NT2/D1 (cell line): ENCODE measurements around the gene SMARCAD1.

Experiments used
- DNase-seq: peaks from one replicate; pipeline ENCODE4 v3.0.0-alpha.2; 2011; ENCODE audit warnings: low read depth, low spot score
- H3K27me3 ChIP-seq: 2 replicates; pipeline ENCODE4 v1.6.0; 2011; ENCODE audit warnings: mild to moderate bottlenecking; ENCODE audit not compliant: insufficient read length, insufficient read depth
- H3K36me3 ChIP-seq: 2 replicates; pipeline ENCODE4 v1.6.1; 2011; ENCODE audit warnings: mild to moderate bottlenecking, low read length, mixed read lengths; ENCODE audit not compliant: insufficient read depth, insufficient read length
- H3K4me1 ChIP-seq: 2 replicates; pipeline ENCODE4 v1.5.1; 2011; ENCODE audit not compliant: insufficient read depth, insufficient read length
- H3K4me3 ChIP-seq: 2 replicates; pipeline ENCODE4 v1.5.1; 2011; ENCODE audit warnings: low read depth; ENCODE audit not compliant: insufficient read length
- H3K9ac ChIP-seq: 2 replicates; pipeline ENCODE4 v1.6.0; 2011; ENCODE audit warnings: low read depth; ENCODE audit not compliant: insufficient read length
- H3K9me3 ChIP-seq: 2 replicates; pipeline ENCODE4 v1.5.1; 2011; ENCODE audit warnings: mild to moderate bottlenecking, low read length; ENCODE audit not compliant: insufficient read depth
- SUZ12 ChIP-seq: IDR thresholded peaks from 2 replicates; pipeline ENCODE4 v1.6.1; 2011; ENCODE audit not compliant: insufficient read length, insufficient read depth; ENCODE audit errors: extremely low read depth
- YY1 ChIP-seq: IDR thresholded peaks from 2 replicates; pipeline ENCODE4 v1.6.1; 2011; ENCODE audit not compliant: insufficient read length, insufficient read depth
- ZNF274 ChIP-seq: IDR thresholded peaks from 2 replicates; pipeline ENCODE4 v1.6.1; 2011; ENCODE audit warnings: mild to moderate bottlenecking, low read depth, low read length

SMARCAD1 gene

DNA sequence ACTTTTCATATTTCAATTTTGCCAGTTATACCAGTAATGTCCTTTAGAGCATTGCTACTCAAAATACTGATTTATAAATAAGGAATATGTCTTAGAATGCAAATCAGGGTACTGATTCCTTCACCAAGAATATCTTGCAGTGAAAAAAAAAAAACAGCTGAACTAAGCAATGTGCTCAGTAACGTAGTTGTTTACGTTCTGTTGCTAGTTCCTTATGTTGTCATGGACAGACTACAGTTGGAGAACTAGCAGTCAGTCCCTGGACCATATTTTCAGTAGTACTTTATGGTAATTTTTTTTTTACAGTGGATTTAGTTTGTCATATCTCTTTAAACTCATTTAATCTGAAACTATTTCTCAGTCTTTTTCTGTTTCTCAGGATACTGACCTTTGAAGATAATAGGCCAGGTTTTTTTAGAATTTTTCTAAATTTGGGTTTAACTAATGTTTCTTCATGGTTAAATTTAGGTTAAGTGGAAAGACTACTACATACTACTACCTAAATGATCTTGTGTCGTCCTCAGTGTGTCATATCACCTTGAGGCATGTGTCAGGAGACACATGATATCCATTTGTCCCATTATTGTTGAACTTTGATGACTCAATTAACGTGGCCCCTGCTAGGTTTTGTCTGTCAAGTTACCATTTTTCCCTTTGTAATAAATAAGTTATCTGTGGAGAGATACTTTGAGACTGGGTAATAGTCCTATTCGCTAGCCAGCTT, 21.0 kb downstream of the SMARCAD1 start:
- Histone ChIP-seq H3K9me3 (no peaks in the 10 kb centered on the region), H3K4me1 (no peaks in the 10 kb centered on the region), H3K4me3 (no peak overlapping the region), H3K9ac (no peak overlapping the region), H3K27me3 (no peaks in the 10 kb centered on the region), H3K36me3 (peaks cover 37% of the 10 kb centered on the region)
- no peak for TF ChIP-seq SUZ12
- no peak for TF ChIP-seq YY1
- no peak for TF ChIP-seq ZNF274
- DNase-seq, result no peak

DNA sequence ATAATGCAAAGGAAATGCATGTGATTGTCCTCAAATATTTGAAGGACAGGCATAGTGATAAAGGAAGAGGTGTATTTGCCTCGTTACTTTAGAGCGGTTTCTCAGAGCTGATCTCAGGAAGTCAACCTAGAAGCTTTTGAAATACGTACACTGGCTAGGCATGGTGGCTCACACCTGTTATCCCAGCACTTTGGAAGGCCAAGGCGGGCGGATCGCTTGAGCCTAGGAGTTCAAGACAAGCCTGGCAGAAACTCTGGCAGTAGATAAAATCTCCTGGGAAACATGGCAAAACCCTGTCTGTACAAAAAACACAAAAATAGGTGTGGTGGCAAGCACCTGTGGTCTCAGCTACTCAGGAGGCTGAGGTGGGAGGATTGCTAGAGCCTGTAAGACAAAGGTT, 24.9 kb downstream of the SMARCAD1 start:
- DNase-seq, result no peak
- H3K4me3 ChIP-seq, result no peak overlapping the region
- H3K36me3 ChIP-seq, result peaks cover 44% of the 10 kb centered on the region
- H3K4me1 ChIP-seq, result no peaks in the 10 kb centered on the region
- no peaks in the 10 kb centered on the region for H3K9me3 ChIP-seq
- H3K9ac ChIP-seq, result no peak overlapping the region
- TF ChIP-seq ZNF274 (no peak), YY1 (no peak), SUZ12 (no peak)
- no peaks in the 10 kb centered on the region for H3K27me3 ChIP-seq

DNA sequence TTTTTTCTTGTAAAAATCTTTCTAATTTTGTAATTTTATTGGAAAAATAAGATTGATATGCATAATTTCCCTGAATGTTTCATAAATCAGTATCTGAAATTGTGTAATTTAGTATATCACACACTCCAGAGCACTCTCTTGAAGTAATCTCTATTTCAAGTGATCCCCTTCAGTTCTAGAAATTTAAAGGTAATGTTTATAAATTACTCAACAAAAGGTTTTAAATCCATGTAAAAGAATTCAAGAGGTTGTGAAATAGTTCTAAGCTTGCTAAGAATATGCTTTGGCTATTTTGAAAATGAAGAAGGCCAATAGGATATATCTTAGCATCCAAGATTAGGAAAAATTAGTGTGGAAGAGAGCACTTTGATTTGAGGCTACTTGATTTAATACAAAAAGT, 28.2 kb downstream of the SMARCAD1 start:
- Histone ChIP-seq H3K9me3 (no peaks in the 10 kb centered on the region), H3K4me3 (no peak overlapping the region), H3K27me3 (no peaks in the 10 kb centered on the region), H3K4me1 (no peaks in the 10 kb centered on the region), H3K36me3 (peaks cover 54% of the 10 kb centered on the region), H3K9ac (no peak overlapping the region)
- TF ChIP-seq SUZ12 (no peak), YY1 (no peak), ZNF274 (no peak)
- no peak for DNase-seq

DNA sequence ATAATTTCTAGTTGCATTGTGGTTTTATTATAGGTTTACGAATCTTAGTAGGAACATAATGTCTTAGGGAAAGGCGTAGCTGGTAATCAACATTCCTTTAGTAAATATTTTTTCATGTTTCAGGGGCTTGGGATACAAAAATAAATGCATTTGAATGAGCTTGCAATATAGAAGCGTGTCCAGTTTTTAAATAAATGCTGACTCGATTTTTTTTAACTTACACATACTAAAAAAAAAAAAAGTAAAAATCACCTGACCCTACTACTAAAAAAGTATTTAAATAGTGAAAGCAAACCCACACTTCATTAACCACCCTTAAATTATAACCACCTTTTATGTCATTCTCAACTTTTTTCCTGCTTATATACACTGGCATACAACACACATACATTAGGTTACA, 29.6 kb downstream of the SMARCAD1 start:
- Histone ChIP-seq H3K4me3 (no peak overlapping the region), H3K4me1 (no peaks in the 10 kb centered on the region), H3K9me3 (no peaks in the 10 kb centered on the region), H3K27me3 (no peaks in the 10 kb centered on the region), H3K36me3 (peaks cover 62% of the 10 kb centered on the region), H3K9ac (no peak overlapping the region)
- no peak for TF ChIP-seq SUZ12
- TF ChIP-seq YY1, result no peak
- DNase-seq, result no peak

DNA sequence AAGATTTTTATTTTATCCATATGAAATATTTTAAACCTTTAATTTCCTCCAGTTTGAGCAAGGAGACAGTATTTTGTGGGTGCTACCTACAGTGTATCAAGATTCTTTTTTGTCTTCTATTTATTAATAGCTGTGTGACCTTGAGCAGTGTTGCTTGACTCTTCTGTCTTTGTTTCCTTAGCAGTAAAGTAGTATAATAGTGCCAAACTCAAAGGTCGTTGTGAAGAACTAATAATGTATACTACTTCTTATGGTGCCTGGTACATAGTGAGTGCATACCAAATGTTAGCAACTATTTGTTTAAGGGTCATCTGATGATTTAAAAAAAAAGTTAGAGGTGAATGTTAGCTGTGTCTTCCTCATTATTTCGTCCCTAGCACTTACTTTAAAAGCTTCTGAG, 30.5 kb downstream of the SMARCAD1 start:
- Histone ChIP-seq H3K4me3 (no peak overlapping the region), H3K9ac (no peak overlapping the region), H3K9me3 (no peaks in the 10 kb centered on the region), H3K27me3 (no peaks in the 10 kb centered on the region), H3K4me1 (no peaks in the 10 kb centered on the region), H3K36me3 (peaks cover 69% of the 10 kb centered on the region)
- TF ChIP-seq SUZ12, result no peak
- no peak for TF ChIP-seq ZNF274
- TF ChIP-seq YY1, result no peak
- no peak for DNase-seq

DNA sequence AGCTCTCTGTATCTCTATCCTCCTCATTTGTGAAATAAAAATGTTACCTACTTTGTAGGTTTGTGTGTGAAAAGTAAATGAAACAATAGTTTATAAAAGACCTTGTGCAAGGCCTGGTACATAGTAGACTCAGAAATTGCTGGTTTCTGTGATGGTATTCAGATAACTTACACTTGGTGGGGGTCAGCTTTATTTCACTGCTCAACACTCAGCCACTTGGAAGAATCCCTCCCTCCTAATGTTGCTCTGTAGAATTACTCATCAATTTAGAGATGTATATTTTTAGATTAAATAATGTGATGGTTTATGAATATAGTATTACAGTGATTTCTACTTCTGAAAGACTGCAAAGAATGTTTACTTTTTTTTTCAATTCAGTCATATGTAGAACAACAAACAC, 32.7 kb downstream of the SMARCAD1 start:
- H3K36me3 ChIP-seq, result peaks cover 67% of the 10 kb centered on the region

DNA sequence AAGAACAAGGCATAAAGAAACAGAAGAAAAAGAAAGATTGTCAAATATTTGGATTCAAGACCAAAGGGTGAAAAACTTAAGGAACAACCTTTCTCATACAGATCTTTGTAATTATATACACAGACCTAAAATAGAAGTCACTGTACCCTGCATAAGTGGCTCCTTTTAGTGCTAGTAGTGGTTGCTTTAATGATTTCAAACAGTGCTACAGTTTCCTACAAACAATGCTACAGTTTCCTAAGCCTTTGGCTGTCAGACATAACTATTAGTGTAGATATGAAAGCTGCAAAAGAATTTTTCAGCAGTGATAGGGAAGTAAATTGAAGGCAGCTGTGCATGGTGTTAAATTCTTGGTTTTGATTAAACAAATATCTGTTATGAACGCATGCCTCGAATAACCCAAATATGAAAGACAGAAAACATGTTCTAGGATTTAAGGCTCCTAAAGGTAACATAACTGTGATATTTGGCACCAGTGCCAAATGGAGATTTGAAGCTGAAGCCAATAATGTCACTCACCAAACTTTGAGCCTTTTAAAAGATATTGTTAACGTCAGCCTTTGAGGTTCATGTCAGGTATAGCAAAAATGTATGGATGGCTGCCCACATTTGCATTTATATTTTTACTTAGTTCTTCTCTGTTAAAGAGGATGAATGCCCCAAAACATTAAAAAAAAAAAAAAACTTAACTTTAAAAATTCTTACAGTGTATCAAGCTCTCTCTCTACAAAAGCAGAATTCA, 36.6 kb downstream of the SMARCAD1 start:
- H3K27me3 ChIP-seq, result no peaks in the 10 kb centered on the region
- no peak for DNase-seq
- no peak for TF ChIP-seq SUZ12
- TF ChIP-seq ZNF274, result no peak
- no peak for TF ChIP-seq YY1
- H3K36me3 ChIP-seq, result peaks cover 64% of the 10 kb centered on the region
- no peaks in the 10 kb centered on the region for H3K4me1 ChIP-seq
- H3K9ac ChIP-seq, result no peak overlapping the region
- H3K9me3 ChIP-seq, result no peaks in the 10 kb centered on the region
- H3K4me3 ChIP-seq, result no peak overlapping the region

More for the DNA sequence above, 32.7 kb downstream of the SMARCAD1 start:
- no peak for TF ChIP-seq YY1
- no peak for TF ChIP-seq ZNF274
- TF ChIP-seq SUZ12, result no peak
- H3K4me1 ChIP-seq, result no peaks in the 10 kb centered on the region
- DNase-seq, result no peak
- H3K4me3 ChIP-seq, result no peak overlapping the region
- H3K9me3 ChIP-seq, result no peaks in the 10 kb centered on the region
- no peaks in the 10 kb centered on the region for H3K27me3 ChIP-seq
- H3K9ac ChIP-seq, result no peak overlapping the region
